Esophagus squamous epithelium (tissue), 4 donors: ENCODE data around the gene CCDC159.

Experiments used
- CTCF ChIP-seq, 6 experiments: fragments of 450-650 bp in 4 of 6; fragments of 200-600 bp in 2 of 6; sonication (generic) in 2 of 6; IDR thresholded peaks; one replicate each; pipeline ENCODE4 v1.5.1; 2016 to 2019; ENCODE audit warnings: antibody characterized with exemption in 6 of 6, mild to moderate bottlenecking in 4 of 6, moderate library complexity in 4 of 6
- POLR2A ChIP-seq, 4 donors: fragments of 450-650 bp; IDR thresholded peaks; one replicate each; pipeline ENCODE4 v1.6.1; 2017; ENCODE audit warnings: antibody characterized with exemption in 4 of 4, mild to moderate bottlenecking in 4 of 4, moderate library complexity in 3 of 4

GRCh38 chr19:11367528-11367927 lies 21.2 kb downstream of the CCDC159 start:
- TF ChIP-seq CTCF (IDR thresholded peaks at IDR 0.05) (no peak), POLR2A (IDR thresholded peaks at IDR 0.05) (no peak)
